Measurements from ENCODE around the gene DCUN1D5. TPM values are rescaled to one million over a fixed set of nuclear protein-coding genes. Genes with fewer than 3 reads are reported as not detected.
"Not testable (repeated sequence)": the region's sequence is repeated elsewhere in the genome, so short reads cannot be mapped to it uniquely, and the experiment has no call there.

Gene DCUN1D5
- polyA plus RNA-seq, 3 donors: 31.8 to 43.6 (median 32.7) TPM

- no peak for DNase-seq (ENCODE audit: extremely low read depth in 1 of 11, low read depth in 9 of 11, low spot score in 4 of 11)
Measured at GRCh38 chr11:103076361-103076760, 15.6 kb downstream of the DCUN1D5 start.

DNA sequence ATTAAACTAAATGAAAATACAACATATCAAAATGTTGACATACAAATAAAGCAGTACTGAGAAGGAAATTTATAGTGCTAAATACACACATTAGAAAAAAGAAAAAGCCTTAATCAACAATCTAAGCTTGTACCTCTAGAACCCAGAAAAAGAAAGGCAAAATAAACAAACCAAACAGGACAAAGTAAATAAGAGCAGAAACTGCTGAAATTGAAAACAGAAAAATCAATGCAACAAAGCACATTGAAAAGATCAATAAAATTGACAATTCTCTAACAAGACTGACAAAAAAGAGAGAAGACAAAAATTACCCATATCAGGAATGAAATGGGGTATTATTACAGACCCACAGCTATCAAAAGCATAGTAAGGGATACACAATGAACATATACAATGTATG, 21.0 kb downstream of the DCUN1D5 start:
- DNase-seq (ENCODE audit: extremely low read depth in 1 of 11, low read depth in 9 of 11, low spot score in 4 of 11): no peak

DNA sequence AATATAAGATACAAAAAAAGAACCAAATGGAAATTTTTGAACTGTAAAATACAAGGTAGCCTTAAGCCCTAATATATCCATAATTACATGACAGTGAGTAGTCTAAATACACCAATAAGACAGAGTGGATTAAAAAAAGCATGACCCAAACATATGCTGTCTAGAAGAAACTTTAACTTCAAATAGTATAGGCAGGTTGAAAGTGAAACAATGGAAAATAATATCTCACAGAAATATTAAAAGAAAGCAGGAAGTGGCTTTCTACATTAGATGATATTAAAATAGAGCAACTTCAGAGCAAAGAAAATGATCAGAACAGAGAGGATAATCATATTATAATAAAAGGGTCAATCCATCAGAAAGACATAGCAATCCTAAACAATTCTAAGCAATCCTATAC, 21.8 kb downstream of the DCUN1D5 start:
- DNase-seq (ENCODE audit: extremely low read depth in 1 of 11, low read depth in 9 of 11, low spot score in 4 of 11): no peak

DNA sequence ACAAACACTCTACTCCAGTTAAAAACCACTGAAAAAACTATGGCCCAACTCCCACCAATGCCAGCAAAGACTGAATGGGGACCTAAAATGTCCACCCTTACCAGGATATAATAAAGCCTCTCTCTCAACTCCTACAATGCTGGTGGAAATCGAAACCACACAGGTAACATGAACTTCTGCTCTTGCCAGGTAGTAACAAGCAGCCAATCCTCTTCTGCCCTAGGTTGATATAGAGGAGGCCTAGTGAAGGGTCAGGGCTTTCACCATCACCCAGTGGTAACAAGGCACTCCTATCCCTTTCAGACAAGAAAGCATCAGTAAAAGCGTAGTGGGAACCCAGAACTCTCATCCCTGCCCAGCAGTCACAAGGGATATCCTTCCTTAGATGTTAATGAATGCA, 22.6 kb downstream of the DCUN1D5 start:
- DNase-seq (ENCODE audit: extremely low read depth in 1 of 11, low read depth in 9 of 11, low spot score in 4 of 11): no peak

GRCh38 chr11:103067118-103067517, 24.8 kb downstream of the DCUN1D5 start:
- DNase-seq (ENCODE audit: extremely low read depth in 1 of 11, low read depth in 9 of 11, low spot score in 4 of 11): no peak

GRCh38 chr11:103061656-103062055, 30.3 kb downstream of the DCUN1D5 start:
- DNase-seq (ENCODE audit: extremely low read depth in 1 of 11, low read depth in 9 of 11, low spot score in 4 of 11): no peak

- peak in 8 of 11 donors; percentile 8 to 35 (median 12) for DNase-seq (ENCODE audit: extremely low read depth in 1 of 11, low read depth in 9 of 11, low spot score in 4 of 11)
Measured at GRCh38 chr11:103055221-103055890, 36.6 kb downstream of the DCUN1D5 start.

DNA sequence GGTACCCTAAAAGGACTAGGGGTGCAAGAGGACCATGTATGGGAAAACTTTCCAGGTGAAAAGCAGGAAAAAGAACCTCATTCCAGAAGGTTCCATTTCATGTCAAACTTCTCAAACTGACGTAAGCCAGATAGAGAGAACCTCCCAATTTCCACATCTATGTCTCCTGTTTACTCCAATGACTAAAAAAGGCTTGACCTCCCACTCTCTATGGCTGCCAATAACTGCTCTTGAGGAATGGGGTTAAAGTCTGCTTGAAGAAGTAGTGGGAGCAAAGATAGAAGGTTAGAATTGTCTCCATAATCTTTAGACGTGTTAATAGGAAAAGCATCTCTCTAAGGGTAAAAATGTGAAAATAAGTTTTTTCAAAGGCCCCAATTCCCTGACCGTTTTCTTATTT, 38.0 kb downstream of the DCUN1D5 start:
- DNase-seq (ENCODE audit: extremely low read depth in 1 of 11, low read depth in 9 of 11, low spot score in 4 of 11): no peak

DNA sequence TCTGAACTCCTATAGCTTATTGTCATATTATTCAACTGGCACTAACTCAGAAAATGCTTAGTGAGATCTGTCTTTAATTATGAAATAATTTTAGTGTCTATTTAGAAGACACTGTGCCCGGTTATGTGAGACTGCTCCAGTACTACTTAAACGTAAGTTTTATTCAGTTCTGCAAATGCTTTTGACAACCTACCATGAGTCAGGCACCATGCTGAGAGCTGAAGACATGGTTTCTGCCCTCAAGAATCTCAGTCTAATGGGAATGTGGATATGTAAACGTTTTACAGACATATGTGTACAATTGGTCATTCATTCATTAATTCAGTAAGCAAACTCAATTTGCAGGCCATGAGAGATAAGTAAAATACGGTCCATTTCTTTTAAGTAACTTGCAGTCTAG, 40.0 kb downstream of the DCUN1D5 start:
- no peak for DNase-seq (ENCODE audit: extremely low read depth in 1 of 11, low read depth in 9 of 11, low spot score in 4 of 11)

DNA sequence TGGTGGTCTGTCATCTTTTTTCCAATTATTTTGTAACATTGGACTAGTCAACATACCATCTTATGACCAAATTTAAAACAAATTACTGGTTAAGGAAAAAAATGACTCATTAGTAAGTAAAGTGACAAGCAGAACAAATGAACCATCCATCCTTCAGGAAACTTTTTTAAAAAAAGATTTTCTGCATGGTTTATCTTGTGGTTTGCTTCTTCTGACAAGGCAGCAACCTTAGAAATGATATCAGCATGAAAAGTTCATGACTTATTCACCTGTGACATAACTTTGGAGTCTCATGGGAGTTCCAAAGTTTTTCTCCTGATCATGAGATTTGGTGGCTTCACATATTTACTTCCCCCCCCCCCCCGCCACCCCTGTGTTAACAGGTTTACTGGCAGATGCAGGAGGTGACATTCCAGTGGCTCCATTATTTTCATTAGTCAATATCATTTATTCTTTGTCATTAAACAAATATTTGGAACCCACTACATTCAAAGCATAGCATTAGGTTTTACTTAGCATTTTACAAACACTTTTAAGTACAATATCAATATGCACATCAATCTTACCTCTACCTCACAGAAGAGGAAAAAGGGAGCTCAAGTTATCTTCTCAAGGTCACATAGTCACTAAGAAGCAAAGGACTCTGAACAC, 40.7 kb downstream of the DCUN1D5 start:
- no peak for DNase-seq (ENCODE audit: extremely low read depth in 1 of 11, low read depth in 9 of 11, low spot score in 4 of 11)

GRCh38 chr11:103050351-103050750, 41.6 kb downstream of the DCUN1D5 start:
- no peak for DNase-seq (ENCODE audit: extremely low read depth in 1 of 11, low read depth in 9 of 11, low spot score in 4 of 11)

GRCh38 chr11:103047837-103048236, 44.1 kb downstream of the DCUN1D5 start:
- no peak for DNase-seq (ENCODE audit: extremely low read depth in 1 of 11, low read depth in 9 of 11, low spot score in 4 of 11)

DNA sequence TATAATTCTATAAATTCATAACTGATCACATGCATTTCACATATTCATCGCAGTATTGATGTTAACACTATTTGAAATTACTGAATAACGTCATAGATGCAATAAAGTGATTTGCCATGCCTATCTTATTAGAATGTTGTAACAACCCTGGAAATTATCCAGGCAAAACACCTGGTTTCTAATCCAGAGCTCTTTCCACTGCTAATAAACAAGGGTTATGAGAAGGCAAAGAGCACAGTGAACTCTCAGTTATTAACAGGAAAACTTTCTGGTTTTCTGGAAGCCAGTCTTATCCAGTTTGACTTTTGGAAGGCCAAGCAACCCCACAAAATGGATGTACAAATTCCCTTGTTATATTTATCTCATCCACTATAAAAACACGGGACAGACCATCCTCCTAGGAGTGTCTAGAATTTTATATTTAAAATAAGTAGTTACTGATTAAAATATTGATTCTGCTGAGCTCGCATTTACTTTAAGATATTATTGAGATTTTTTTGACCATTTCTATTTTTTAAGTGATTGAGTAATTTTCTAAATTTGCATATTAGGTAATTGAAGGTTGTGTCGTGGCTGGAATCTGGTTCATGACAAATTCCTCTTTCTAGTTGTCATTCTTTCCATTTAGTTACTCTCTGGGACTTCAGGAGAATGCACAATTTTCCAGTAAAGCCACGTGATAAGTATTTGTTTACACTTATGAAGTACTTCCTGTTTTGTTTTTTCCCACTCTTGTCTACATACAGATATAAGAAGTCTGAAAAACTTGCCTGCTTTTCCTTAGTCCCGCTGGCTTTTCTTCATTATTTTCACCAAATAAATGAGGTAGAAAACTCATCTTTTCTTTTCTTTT, 47.9 kb downstream of the DCUN1D5 start:
- no peak for DNase-seq (ENCODE audit: extremely low read depth in 1 of 11, low read depth in 9 of 11, low spot score in 4 of 11)

DNA sequence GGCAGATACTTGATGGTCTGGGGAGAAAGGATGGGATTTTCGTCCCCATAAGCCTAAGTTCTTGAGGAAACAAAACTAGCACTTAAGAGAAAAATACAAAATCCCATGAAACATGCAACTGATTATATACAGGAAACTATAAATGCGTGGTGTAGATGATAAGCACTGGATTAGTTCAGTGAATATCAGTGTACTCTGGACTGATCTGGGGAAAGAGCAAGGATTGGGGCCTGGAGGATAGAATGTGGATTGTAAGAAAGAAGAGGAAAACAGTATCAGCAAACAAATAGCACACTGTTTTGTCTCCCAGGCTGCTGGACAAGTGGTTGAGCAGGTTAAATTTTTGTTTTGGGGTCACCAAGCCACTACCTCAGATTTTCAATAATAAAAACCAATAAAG, 49.8 kb downstream of the DCUN1D5 start:
- DNase-seq (ENCODE audit: extremely low read depth in 1 of 11, low read depth in 9 of 11, low spot score in 4 of 11): no peak

GRCh38 chr11:103035791-103036434, 56.0 kb downstream of the DCUN1D5 start:
- DNase-seq (ENCODE audit: extremely low read depth in 1 of 11, low read depth in 9 of 11, low spot score in 4 of 11): peak in 8 of 11 donors; percentile 6 to 28 (median 20)

- DNase-seq (ENCODE audit: extremely low read depth in 1 of 11, low read depth in 9 of 11, low spot score in 4 of 11): no peak
Measured at GRCh38 chr11:103035216-103035615, 56.7 kb downstream of the DCUN1D5 start.

DNA sequence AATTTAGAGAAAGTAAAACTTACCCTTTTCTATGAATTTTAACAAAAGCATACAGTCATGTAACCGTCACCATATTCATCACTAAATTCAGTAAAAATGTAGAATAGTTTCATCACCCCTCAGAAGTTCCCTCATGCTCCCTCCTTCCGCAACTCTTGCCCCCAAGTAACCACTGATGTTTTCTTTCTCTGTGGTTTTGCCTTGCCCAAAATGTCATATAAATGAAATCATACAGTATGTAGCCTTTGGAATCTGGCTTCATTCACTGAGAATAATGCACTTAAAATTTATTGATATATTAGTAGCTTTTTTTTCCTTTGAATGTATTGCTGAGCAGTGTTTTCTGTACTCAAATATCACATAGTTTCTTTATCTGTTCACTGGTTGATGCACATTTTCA, 60.1 kb downstream of the DCUN1D5 start:
- no peak for DNase-seq (ENCODE audit: extremely low read depth in 1 of 11, low read depth in 9 of 11, low spot score in 4 of 11)

DNA sequence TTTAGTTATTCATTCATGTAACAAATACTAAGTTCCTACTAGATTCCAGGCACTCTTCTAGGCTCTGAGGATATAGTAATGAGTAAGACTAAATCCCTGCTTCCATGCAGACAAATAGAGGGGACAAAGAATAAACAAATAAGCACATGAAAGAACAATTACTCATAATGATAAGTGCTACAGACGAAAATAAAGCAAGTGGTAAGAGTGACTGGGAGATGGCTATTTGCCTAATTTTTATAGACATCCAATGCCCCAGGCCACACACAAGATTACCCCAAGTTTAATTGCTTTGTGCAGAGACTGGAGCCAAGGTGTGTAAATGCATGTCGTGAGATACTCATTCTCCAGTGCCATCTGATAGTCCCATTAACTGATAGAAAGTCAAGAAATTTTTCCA, 62.6 kb downstream of the DCUN1D5 start:
- DNase-seq (ENCODE audit: extremely low read depth in 1 of 11, low read depth in 9 of 11, low spot score in 4 of 11): no peak

DNA sequence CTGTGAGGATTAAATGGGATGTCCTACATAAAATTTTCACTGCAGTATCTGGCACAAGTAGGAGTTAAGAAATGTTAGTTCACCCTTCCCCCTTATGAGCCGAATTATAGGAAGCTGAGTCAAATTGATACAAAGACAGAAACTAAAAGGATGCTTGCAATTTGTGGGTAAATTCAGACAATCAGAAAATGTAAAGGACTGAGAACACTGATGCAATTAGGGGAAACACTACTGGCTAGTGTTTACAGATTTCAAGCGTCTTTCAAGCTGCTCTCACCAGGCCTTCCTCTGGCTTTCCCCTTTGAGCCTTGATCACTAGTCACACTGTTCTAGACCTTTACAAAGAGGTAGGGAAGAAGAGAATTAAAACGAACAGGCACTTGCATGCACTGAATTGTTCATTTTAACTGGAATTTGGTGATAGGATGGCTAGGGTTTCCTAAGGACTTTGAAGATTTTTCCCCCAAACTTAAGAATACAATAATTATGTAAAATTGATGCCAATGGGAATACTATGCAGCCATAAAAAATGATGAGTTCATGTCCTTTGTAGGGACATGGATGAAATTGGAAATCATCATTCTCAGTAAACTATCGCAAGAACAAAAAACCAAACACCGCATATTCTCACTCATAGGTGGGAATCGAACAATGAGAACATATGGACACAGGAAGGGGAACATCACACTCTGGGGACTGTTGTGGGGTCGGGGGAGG, 63.5 kb downstream of the DCUN1D5 start:
- DNase-seq (ENCODE audit: extremely low read depth in 1 of 11, low read depth in 9 of 11, low spot score in 4 of 11): not testable (repeated sequence)

Data from renal cortex interstitium (tissue), 11 donors.